Mesendoderm (in vitro differentiated cells): ENCODE data around the gene NOTUM. TPM values are rescaled to one million over a fixed set of nuclear protein-coding genes. Genes with fewer than 3 reads are reported as not detected.

Experiments
- DNase-seq: peaks from one replicate; pipeline ENCODE4 v3.0.0; 2013
- H2AK5ac ChIP-seq: 2 replicates; pipeline ENCODE4 v1.6.1; 2013; ENCODE audit warnings: low read length, inconsistent platforms
- H2BK120ac ChIP-seq: 2 replicates; pipeline ENCODE4 v1.6.1; 2013; ENCODE audit warnings: low read depth, mild to moderate bottlenecking, low read length, moderate library complexity, mixed read lengths
- H2BK15ac ChIP-seq: replicated peaks from 2 replicates; pipeline ENCODE4 v1.6.1; 2013; ENCODE audit warnings: low read depth, mild to moderate bottlenecking, moderate library complexity
- H2BK5ac ChIP-seq: 2 replicates; pipeline ENCODE4 v1.6.1; 2013; ENCODE audit warnings: low read length, inconsistent platforms
- H3K18ac ChIP-seq: 2 replicates; pipeline ENCODE4 v1.6.1; 2013; ENCODE audit warnings: mild to moderate bottlenecking, low read length, mixed read lengths
- H3K23ac ChIP-seq: one replicate; pipeline ENCODE4 v1.6.1; 2013; ENCODE audit warnings: low read length
- H3K27ac ChIP-seq: 2 replicates; pipeline ENCODE4 v1.5.1; 2013; ENCODE audit warnings: low read depth, mild to moderate bottlenecking, inconsistent platforms, low read length, moderate library complexity
- H3K27me3 ChIP-seq: 2 replicates; pipeline ENCODE4 v1.6.1; 2013; ENCODE audit warnings: low read length, control low read depth, mild to moderate bottlenecking, inconsistent platforms; ENCODE audit not compliant: insufficient read depth, poor library complexity
- H3K36me3 ChIP-seq: 2 replicates; pipeline ENCODE4 v1.6.1; 2013; ENCODE audit warnings: low read length, inconsistent platforms; ENCODE audit not compliant: control insufficient read depth, insufficient read depth
- H3K4ac ChIP-seq: one replicate; pipeline ENCODE4 v1.6.1; 2013; ENCODE audit warnings: low read depth, mild to moderate bottlenecking, low read length, moderate library complexity
- H3K4me1 ChIP-seq: 2 replicates; pipeline ENCODE4 v1.6.1; 2013; ENCODE audit warnings: low read depth, low read length, inconsistent platforms; ENCODE audit not compliant: control insufficient read depth
- H3K4me2 ChIP-seq: 2 replicates; pipeline ENCODE4 v1.6.1; 2013; ENCODE audit warnings: low read length
- H3K4me3 ChIP-seq: 2 replicates; pipeline ENCODE4 v1.5.1; 2013; ENCODE audit warnings: mild to moderate bottlenecking, low read length
- H3K56ac ChIP-seq: one replicate; pipeline ENCODE4 v1.6.1; 2013; ENCODE audit warnings: low read length
- H3K79me1 ChIP-seq: 2 replicates; pipeline ENCODE4 v1.6.1; 2013; ENCODE audit warnings: low read length, inconsistent platforms
- H3K79me2 ChIP-seq: 2 replicates; pipeline ENCODE4 v1.6.1; 2013; ENCODE audit warnings: mild to moderate bottlenecking, low read length; ENCODE audit not compliant: control insufficient read depth, insufficient read depth
- H3K9ac ChIP-seq: 2 replicates; pipeline ENCODE4 v1.6.1; 2013; ENCODE audit warnings: low read length, inconsistent platforms
- H4K5ac ChIP-seq: one replicate; pipeline ENCODE4 v1.6.1; 2013; ENCODE audit warnings: low read length
- H4K8ac ChIP-seq: one replicate; pipeline ENCODE4 v1.6.1; 2013; ENCODE audit warnings: low read depth, mild to moderate bottlenecking, control low read depth, low read length, moderate library complexity
- WGBS: extraction: QIAGEN DNeasy Blood & Tissue Kit; methylation state at CpG from one replicate; pipeline ENCODE4 v1.1.7; 2013; ENCODE audit warnings: low lambda C conversion rate, missing lambda C conversion rate; ENCODE audit not compliant: insufficient coverage; ENCODE audit errors: extremely low coverage; 5-methylcytosine and 5-hydroxymethylcytosine counted together
- polyA plus RNA-seq, 2 experiments: library from polyadenylated mRNA; stranded (reverse); fragments of 200-250 nt; gene quantifications; one replicate each; pipeline ENCODE4 v1.2.3, GENCODE V29; 2013

The NOTUM gene
- polyA plus RNA-seq (2013, experiment 1 of 2), result 4.3 TPM
- polyA plus RNA-seq (2013, experiment 2 of 2), result 4.0 TPM

DNA sequence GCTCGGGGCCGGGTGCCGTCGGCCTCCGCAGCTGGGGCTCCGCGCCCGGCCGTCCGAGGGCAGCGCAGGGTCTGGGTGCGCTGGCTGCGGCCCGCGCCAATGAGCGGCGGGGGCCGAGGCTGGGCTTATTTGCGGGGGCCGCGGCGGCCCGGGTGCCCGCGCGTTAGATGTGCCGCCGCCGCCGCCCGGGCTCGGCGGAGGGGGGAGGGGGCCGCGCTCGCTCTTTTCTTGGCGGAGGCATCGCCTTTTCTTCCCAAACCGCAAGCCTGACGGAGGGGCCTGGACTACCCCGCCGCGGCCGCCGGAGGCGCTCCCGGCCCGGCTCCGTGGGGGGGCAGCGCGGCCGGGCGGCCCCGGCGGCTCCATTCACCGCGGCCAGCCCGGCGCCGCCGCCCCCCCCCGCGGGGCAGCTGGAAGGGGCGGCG, at the start of gene NOTUM:
TSS of gene NOTUM (minus strand) at position 101 of the 425 bp plus-strand sequence. CDS start 278 bp downstream, outside the sequence.
- Histone ChIP-seq H3K79me1 (no peaks in the 10 kb centered on the region), H2BK120ac (no peak within 1 kb of the TSS), H2AK5ac (no peak within 1 kb of the TSS), H4K8ac (no peak within 1 kb of the TSS), H3K18ac (peak within 1 kb of the TSS; percentile 77), H3K4me2 (peak within 1 kb of the TSS; percentile 50), H2BK5ac (no peak within 1 kb of the TSS), H3K4me1 (peaks cover 5% of the 10 kb centered on the region), H4K5ac (no peak within 1 kb of the TSS), H3K9ac (peak within 1 kb of the TSS; percentile 63), H3K23ac (peak within 1 kb of the TSS; percentile 45), H3K79me2 (no peaks in the 10 kb centered on the region), H3K27ac (peak within 1 kb of the TSS; percentile 28), H3K4me3 (peak within 1 kb of the TSS; percentile 24), H3K56ac (peak within 1 kb of the TSS; percentile 78), H2BK15ac (no peak within 1 kb of the TSS), H3K4ac (peak within 1 kb of the TSS; percentile 63), H3K27me3 (peaks cover 6% of the 10 kb centered on the region), H3K36me3 (no peaks in the 10 kb centered on the region)
- DNase-seq, result peak; percentile 75
- no CpG with 5 or more reads among the region's 65 CpGs for WGBS

DNA sequence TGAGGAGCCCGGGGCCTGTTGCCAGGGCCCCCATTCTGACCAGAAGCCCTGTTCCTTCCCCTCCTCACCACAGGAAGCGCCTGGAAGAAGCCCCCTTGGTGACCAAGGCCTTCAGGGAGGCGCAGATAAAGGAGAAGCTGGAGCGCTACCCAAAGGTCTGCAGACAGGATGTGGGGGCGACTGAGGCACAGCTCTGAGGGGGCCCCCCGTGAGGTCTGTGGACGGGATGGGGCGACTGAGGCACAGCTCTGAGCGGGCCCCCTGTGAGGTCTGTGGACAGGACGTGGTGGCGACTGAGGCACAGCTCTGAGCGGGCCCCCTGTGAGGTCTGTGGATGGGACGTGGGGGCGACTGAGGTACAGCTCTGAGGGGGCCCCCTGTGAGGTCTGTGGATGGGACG, 48.4 kb upstream of the NOTUM start:
- Histone ChIP-seq H3K23ac (no peak overlapping the region), H3K79me1 (peaks cover 2% of the 10 kb centered on the region), H3K4me1 (no peaks in the 10 kb centered on the region), H3K4me3 (no peak overlapping the region), H2BK120ac (no peak overlapping the region), H3K9ac (no peak overlapping the region), H3K79me2 (no peaks in the 10 kb centered on the region), H2BK5ac (no peak overlapping the region), H4K5ac (no peak overlapping the region), H3K56ac (no peak overlapping the region), H2AK5ac (no peak overlapping the region), H3K27ac (no peak overlapping the region), H3K4me2 (no peak overlapping the region), H2BK15ac (no peak overlapping the region), H3K27me3 (no peaks in the 10 kb centered on the region), H3K4ac (no peak overlapping the region), H3K36me3 (no peaks in the 10 kb centered on the region), H3K18ac (no peak overlapping the region), H4K8ac (no peak overlapping the region)
- DNase-seq, result no peak
- WGBS, result no CpG with 5 or more reads among the region's 15 CpGs

DNA sequence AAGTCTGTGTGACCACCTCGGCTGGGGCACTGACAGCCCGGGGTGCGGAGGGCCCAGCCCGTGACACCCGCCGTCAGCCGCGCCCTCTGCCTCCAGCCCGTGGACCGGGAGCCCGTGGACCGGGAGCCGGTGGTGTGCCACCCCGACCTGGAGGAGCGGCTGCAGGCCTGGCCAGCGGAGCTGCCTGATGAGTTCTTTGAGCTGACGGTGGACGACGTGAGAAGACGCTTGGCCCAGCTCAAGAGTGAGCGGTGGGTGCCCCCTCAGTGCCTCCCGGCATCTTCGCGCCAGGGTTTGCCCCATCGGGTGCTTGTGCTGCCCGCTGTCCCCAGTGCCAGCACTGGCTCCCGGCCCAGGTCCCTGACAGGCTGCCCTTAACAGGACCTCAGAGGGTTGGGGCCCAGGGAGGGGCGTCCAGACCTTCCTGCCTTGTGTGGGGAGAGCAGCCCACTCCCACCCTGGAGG, 48.0 kb upstream of the NOTUM start:
- no peak overlapping the region for H4K8ac ChIP-seq
- no peak overlapping the region for H2BK15ac ChIP-seq
- H3K9ac ChIP-seq, result no peak overlapping the region
- no peak overlapping the region for H3K4ac ChIP-seq
- H3K4me2 ChIP-seq, result no peak overlapping the region
- H3K18ac ChIP-seq, result no peak overlapping the region
- no peak for DNase-seq
- H3K4me1 ChIP-seq, result no peaks in the 10 kb centered on the region
- no peak overlapping the region for H3K4me3 ChIP-seq
- H3K23ac ChIP-seq, result no peak overlapping the region
- no peaks in the 10 kb centered on the region for H3K27me3 ChIP-seq
- no peak overlapping the region for H2AK5ac ChIP-seq
- H3K56ac ChIP-seq, result no peak overlapping the region
- H3K79me1 ChIP-seq, result peaks cover 2% of the 10 kb centered on the region
- no peak overlapping the region for H2BK5ac ChIP-seq
- no peak overlapping the region for H4K5ac ChIP-seq
- H3K27ac ChIP-seq, result no peak overlapping the region
- H3K36me3 ChIP-seq, result no peaks in the 10 kb centered on the region
- H3K79me2 ChIP-seq, result no peaks in the 10 kb centered on the region
- no peak overlapping the region for H2BK120ac ChIP-seq
- WGBS, result no CpG with 5 or more reads among the region's 28 CpGs

DNA sequence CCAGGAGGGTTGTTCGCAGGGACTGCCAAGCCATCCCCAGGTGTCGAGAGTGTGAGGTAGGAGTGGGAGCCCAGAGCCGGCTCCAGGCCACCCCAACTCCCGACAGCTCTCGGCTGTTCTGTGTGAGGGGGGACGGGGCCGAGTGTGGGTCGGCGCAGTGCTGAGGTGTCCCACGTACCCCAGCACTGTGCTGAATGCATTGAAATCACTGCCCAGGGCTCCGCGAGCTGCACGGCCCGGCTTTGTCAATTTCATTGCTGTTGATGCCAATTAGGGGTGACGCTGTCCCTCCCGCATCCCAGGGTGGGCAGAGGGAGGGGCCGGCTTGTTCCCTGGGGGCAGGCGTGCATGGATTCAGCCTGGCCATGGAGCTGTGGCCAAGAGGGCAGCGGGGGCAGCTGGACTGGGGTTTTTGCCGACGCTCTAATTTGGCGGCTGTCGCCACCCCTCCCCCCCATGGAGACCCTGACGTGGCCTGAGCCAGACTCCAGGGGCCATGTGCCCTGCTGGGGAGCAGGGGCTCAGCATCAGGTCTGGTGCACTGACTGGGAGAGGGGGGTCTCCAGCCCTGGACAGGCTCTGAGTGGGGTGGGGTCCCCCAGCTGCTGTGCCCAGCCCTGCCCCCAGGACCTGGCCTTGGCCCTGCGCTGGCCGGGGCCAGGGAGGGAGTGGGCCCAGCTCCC, 47.4 kb upstream of the NOTUM start:
- Histone ChIP-seq H3K4me3 (no peak overlapping the region), H3K56ac (no peak overlapping the region), H3K18ac (no peak overlapping the region), H3K27me3 (no peaks in the 10 kb centered on the region), H3K23ac (no peak overlapping the region), H2BK5ac (no peak overlapping the region), H2AK5ac (no peak overlapping the region), H3K4ac (no peak overlapping the region), H4K5ac (no peak overlapping the region), H3K36me3 (no peaks in the 10 kb centered on the region), H3K79me2 (no peaks in the 10 kb centered on the region), H4K8ac (no peak overlapping the region), H3K9ac (no peak overlapping the region), H3K79me1 (peaks cover 2% of the 10 kb centered on the region), H2BK15ac (no peak overlapping the region), H3K4me2 (no peak overlapping the region), H3K4me1 (no peaks in the 10 kb centered on the region), H2BK120ac (no peak overlapping the region), H3K27ac (no peak overlapping the region)
- no peak for DNase-seq
- whole genome bisulfite sequencing, result no CpG with 5 or more reads among the region's 26 CpGs

DNA sequence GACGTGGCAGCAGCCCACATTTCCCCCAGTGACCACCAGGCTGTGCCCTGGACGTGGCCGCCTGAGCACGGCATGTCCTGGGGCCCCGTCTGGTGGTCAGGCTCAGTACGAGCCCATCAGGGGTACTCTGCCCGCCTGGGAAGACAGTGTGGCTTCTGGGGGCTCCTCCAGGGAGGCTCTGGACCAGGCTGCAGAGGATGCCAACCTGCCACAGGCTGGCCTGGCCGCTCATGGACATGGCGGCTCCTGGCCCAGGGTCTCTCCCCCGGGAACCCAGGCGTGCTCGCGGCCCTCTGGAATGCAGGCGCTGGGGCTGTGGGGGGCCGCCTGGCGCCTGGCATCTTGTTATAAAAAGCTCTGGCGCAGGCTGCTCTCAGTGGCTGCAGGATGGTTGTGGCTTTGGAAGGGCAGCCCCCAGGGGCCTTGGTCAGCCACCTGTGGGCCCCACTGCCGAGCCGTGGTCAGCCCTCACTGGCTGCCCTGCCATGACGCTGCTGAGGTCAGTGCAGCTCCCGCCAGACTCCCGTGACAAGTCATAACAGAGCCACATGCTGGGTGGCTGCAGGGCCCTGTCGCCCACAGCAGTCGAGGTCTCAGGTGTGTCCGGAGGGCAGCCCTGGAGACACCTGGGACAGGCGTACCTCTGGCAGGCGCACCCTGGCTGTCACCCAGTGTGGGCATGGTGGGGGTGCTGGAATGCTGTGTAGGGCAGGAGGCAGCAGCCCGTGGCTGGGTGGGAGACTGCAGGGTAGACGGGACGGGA, 46.7 kb upstream of the NOTUM start:
- no peak overlapping the region for H3K23ac ChIP-seq
- H3K4me1 ChIP-seq, result no peaks in the 10 kb centered on the region
- no peak overlapping the region for H3K4ac ChIP-seq
- H4K5ac ChIP-seq, result no peak overlapping the region
- no peaks in the 10 kb centered on the region for H3K27me3 ChIP-seq
- no peak overlapping the region for H3K4me2 ChIP-seq
- no peak for DNase-seq
- H3K79me2 ChIP-seq, result no peaks in the 10 kb centered on the region
- no peaks in the 10 kb centered on the region for H3K36me3 ChIP-seq
- H3K18ac ChIP-seq, result no peak overlapping the region
- H3K9ac ChIP-seq, result no peak overlapping the region
- H3K4me3 ChIP-seq, result no peak overlapping the region
- no peak overlapping the region for H2BK15ac ChIP-seq
- WGBS, result no CpG with 5 or more reads among the region's 30 CpGs
- no peak overlapping the region for H2AK5ac ChIP-seq
- no peak overlapping the region for H4K8ac ChIP-seq
- H2BK120ac ChIP-seq, result no peak overlapping the region
- peaks cover 2% of the 10 kb centered on the region for H3K79me1 ChIP-seq
- no peak overlapping the region for H3K56ac ChIP-seq
- no peak overlapping the region for H3K27ac ChIP-seq
- H2BK5ac ChIP-seq, result no peak overlapping the region
